Daoy (cell line): ENCODE results near the gene SH3YL1. TPM values are rescaled to one million over a fixed set of nuclear protein-coding genes. Genes with fewer than 3 reads are reported as not detected.
A peak's percentile ranks its signal among the peaks of the same experiment; 100 is the strongest.

Source experiments
- DNase-seq: peaks from one replicate; pipeline ENCODE4 v3.0.0-alpha.2; 2015; ENCODE audit warnings: low read depth
- total RNA-seq: library from RNA; depleted of rRNA; stranded (reverse); fragments of >200 nt; shearing (Covaris generic); gene quantifications from 2 replicates; pipeline ENCODE4 v1.2.3, GENCODE V29; 2014

SH3YL1 gene
- total RNA-seq, 1 experiment from 2014 or later = 36.4 TPM

DNA sequence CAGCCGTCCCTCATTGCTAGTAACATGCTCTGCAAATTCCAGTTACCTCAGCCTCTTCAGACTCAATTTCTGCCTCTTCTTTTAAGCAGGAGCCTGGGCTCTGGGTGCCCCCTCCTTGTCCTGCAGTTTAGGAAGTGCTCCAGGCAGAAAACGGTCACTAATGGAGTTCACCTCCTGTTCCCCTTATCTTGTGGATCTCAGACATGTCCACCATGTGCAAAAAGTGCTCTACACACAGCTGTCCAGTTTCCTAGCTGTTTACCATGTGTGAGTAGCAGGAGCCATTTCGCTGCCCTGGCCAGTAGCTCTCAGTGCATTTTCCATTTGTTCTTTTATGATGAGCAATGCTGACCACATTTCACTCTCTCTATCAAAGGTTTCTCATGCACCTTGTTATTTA, 4.9 kb downstream of the SH3YL1 start:
- DNase-seq = no peak

DNA sequence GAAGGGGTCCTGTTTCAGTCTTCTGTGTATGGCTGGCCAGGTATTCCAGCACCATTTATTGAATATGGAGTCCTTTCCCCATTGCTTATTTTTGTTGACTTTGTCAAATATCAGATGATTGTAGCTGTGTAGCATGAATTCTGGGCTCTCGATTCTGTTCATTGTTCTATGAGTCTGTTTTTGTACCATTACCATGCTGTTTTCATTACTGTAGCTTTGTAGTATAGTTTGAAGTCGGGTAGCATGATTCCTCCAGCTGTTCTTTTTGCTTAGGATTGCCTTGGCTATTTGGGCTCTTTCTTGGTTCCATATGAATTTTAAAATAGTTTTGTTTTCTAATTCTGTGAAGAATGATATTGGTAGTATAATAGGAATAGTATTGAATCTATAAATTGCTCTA, 6.0 kb downstream of the SH3YL1 start:
- DNase-seq = no peak

DNA sequence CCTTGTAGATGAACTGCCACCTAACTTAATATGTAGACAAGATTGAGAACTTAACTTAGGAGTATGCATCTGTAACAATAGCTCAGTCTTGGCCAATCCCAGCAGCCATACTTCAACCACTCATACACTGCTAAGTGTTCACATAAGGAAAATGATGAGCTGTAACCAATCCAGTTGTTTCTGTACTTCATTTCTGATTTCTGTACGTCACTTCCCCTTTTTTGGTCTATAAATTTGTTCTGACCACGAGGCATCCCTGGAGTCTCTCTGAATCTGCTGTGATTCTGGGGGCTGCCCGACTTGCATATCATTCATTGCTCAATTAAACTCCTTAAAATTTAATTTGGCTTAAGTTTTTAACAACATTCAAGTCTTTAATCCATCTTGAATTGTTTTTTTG, 6.4 kb downstream of the SH3YL1 start:
- no peak for DNase-seq

GRCh38 chr2:256094-256493, 7.7 kb downstream of the SH3YL1 start:
- no peak for DNase-seq

GRCh38 chr2:255195-255594, 8.6 kb downstream of the SH3YL1 start:
- no peak for DNase-seq

GRCh38 chr2:254241-254640, 9.6 kb downstream of the SH3YL1 start:
- no peak for DNase-seq

- DNase-seq = no peak
These were observed 10.6 kb downstream of the SH3YL1 start for GRCh38 chr2:253202-253638.

- DNase-seq = no peak
These were observed 11.7 kb downstream of the SH3YL1 start for GRCh38 chr2:252001-252602.

- no peak for DNase-seq
These were observed 14.2 kb downstream of the SH3YL1 start for GRCh38 chr2:249538-250042.

DNA sequence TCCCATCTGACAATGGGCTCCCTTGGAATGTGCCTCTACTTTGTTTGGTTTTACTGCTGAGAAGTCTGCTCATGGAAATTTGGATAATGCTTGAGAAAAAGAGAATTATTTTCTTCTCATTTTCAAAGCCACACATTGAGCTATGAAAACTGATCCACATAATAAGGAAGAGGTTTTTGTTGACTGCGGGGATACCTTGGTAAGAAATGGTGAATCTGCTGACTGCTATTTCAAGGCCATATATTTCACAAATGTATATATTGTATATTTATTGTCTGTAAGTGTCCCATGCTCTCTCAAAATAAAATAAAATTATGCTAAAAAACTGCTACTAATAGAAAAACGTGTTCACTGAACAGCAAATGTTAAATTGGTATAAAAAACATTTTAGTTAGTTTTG, 15.1 kb downstream of the SH3YL1 start:
- DNase-seq = no peak

- peak; percentile 48 for DNase-seq
These were observed 17.2 kb downstream of the SH3YL1 start for GRCh38 chr2:246489-247144.

GRCh38 chr2:244547-244946, 19.3 kb downstream of the SH3YL1 start:
- no peak for DNase-seq

DNA sequence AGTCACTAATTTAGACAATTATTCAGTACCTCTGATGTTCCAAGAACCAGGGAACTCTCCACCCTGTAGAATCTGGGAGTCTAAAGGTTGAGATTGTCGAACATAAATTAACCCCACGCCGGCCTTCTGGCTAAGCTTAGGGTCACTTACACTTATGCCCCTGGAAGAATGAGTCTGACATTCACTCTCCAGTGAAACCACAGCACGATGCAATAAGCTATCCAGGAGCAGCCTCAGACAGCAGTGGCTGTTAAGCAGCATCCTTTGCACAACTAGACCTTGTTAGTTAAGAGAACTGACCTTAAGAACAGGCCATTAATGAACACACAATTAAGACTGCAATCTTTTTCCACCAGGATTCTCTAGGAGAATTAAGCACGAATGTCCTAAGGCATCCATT, 25.0 kb downstream of the SH3YL1 start:
- DNase-seq = no peak

DNA sequence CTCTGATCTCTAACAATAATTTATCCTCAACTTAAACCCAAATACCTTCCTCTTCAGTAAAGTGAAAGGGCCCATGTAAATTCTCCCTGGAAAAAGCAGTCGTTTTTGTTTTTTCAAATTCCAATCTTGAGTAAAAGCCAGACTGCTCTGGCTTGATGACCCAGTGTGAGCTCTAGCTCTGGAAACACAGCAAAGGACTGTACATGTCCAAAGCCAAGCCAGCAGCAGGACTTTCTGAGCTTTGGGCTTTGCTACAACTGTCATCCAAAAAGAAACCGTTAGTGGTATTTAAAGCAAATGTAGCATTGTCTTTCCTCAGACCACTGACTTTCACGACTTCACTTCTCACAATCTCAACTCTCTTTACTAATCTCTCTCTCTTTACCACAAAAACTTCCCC, 25.4 kb downstream of the SH3YL1 start:
- no peak for DNase-seq

DNA sequence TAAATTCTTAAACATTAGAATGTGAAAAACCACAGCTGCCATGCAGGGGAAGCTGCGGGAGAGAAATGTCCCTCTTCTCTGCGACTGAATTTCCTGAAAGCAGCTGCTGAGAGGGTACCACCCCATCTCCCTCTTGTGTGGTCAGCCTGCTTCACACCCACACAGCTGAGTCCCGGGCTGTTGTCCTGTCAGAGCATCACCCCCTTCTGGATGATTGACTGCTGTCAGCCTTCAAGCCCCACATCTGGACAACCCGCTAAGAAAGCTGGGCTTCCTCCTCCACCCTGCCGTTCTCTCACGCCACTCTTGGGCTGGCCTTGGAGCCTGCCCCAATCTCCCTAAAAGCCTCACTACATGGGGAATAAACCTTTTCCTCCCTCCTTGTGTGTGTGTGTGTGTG, 26.0 kb downstream of the SH3YL1 start:
- DNase-seq = no peak

- DNase-seq = no peak
These were observed 26.8 kb downstream of the SH3YL1 start for GRCh38 chr2:236993-237539.

DNA sequence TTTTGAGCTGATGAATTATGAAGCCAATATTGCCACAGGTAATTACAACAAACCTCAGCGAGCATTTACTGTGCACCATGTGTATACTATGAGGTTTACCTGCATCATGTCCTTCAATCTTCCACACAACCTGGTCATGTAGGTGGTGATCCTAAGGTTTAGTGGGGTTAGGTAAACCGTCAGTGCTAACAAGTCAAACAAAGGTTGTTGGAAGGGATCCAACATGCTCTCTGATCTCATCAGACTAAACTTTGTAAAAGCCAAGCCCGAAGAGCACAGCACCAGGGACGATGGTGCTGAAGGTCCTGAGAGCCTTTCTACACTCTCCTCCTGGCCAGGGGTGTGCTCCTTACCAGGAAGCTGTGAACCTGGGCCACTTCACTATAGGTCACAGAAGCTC, 29.4 kb downstream of the SH3YL1 start:
- DNase-seq = no peak

DNA sequence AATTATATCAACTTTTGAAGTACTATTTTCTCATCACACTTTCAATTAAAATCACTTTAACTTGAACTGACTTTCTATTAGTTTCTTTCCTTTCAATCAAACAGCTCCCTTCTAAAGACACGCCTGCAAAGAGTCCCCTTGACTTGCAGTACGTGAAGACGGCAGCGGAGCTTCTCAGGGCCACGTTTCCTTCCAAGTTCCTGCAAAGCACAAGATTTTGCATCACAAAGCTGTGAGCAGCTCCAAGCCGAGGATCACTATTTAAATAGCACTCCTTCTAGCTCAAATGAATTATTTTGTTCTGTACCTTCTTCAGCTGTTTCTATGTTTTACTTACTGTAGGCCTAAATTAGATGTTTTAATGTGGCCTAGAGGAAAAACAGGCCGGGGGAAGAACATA, 30.8 kb downstream of the SH3YL1 start:
- no peak for DNase-seq

DNA sequence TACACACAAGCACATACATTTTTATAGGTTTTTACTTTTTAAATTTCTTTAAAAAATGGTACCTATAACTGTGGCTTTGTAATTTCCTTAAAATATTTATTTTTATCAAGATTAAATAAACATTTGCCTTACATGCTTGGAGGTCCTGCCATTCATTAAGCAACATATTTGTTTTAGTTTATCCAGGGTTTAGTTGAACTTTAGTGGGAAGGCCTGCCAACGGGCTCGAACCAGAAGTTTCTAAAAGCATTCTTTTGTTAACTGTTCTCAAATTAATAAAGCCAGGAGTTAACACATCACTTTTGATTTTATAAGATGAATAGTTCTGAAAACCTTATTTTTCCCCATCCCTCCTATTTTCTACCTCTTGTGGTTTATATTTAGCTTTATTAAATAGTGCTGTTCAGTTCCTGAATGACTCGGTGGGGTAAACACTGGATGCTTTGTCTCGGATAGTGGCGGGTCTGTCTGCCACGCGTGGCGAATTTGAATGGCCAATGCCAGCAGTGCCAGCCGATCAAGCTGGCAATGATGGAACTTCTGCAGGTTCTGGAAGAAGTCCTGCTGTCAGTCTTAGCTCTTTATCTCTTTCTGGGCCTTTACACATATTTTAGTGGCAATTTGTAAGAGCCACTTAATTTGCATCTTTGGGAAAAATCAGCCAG, 32.2 kb downstream of the SH3YL1 start:
- no peak for DNase-seq

DNA sequence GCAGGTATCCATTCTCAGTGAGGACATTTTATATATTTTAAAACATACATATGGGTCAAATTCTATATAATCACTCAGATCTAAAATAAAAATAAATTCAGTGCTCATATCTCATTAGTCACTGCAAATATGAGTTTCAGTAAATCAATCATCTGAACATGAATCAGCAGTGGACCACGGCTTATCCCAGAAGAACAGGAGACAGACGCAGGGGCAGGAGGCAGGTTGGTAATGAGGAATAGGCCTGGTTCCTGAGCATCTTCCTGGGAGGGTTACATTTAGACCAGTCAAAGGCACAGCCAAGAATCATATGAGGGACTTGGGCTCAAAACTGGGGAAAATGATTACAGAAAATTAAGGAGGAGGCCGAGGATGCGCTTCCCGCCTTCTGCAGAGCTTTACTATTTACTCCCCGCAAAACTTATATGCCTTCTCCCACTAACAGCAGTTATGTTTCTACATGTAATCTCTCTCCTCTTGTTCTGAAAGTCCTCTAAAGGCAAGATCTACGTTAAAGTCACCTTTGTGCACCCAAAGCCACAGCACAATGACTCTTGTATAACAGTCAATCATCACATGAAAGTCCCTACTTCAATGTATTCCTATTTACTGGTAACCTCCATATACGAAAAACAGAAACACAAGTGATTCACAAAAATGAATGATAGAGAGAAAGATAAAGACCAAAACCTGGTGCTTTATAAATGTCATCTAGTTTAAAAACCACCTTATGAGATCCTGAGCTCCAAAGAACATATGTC, 35.1 kb downstream of the SH3YL1 start:
- no peak for DNase-seq

DNA sequence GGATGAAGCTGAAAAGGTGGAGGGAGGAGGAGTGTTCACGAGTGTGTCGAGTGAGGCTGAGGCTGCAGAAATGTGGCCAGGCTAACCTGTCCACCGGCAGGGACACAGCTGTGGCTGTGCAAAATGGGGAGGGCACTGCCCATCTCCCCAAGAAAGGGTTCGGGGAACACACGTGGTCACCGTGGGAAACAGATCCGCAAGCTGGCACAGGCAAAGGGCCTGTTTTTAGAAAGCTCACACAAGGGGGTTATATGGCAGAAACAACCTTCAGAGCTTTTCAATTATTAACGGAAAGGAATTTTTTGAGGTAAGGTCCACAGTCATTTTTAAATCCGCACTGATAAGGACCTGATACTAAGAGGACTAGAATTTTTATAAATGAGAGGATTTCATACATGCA, 35.7 kb downstream of the SH3YL1 start:
- DNase-seq = no peak
